ENCODE data around the gene BCAP31.
"Not testable (repeated sequence)": the region's sequence is repeated elsewhere in the genome, so short reads cannot be mapped to it uniquely, and the experiment has no call there.

BCAP31 gene

DNA sequence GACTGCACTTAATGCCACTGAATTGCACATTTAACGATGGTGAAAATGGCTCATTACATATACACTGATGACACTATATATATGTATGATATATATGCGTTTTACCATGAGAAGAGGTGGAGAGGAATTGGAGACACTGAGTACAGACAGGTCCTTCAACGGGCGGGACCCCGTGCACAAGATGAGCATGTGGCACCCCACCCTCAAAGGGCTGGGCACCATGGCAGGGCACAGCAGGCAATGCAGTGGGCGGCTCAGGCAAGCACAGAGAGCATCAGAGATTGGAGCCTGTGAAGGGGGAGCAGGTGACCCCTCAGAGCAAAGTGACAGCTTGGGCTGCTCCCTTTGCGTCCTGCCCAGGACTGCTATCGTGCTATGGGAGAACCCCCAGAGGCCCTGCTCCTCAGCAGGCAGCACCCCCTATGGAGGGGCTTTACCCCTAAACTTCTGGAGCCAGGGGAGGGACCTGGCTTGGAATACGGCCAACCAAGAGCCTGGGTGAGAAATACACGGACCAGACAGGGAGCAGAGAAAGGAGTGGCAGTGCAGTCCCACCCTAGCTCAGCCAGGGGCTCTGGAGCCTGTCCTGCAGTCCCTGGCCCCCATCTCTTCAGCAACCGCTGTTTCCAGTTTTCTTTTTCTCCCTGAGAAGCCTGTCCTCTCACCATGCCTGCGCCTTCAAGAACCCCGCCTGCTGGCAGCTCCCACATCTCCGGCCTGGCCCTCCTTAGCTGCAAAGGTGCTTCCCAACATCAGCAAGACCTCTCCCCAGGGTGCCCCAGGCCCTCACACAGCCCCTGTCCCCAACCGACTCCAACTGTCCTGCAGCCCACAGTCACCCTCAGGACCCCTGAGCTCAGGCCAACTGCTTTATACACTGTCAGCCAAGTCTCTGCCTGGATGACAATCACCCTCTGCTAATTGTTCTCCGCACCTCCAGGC, 26.0 kb downstream of the BCAP31 start:
- H3K9ac ChIP-seq (ENCODE audit: low read depth, low read length): no peak overlapping the region
- peaks cover 16% of the 10 kb centered on the region; the same call in 1 of the 2 replicates for H3K9me3 ChIP-seq (ENCODE audit: control insufficient read depth, insufficient read depth, low read length)
- no peak overlapping the region for H3K4me3 ChIP-seq (ENCODE audit: low read depth, low read length)
- H3K27me3 ChIP-seq (ENCODE audit: control insufficient read depth, insufficient read depth, low read length): no peaks in the 10 kb centered on the region
- no peak overlapping the region for H3K27ac ChIP-seq (ENCODE audit: low read depth, low read length)
- H3K4me1 ChIP-seq (ENCODE audit: control insufficient read depth, insufficient read depth, low read length): no peaks in the 10 kb centered on the region
- H3K36me3 ChIP-seq (ENCODE audit: control insufficient read depth, insufficient read depth, low read length): peaks cover 33% of the 10 kb centered on the region

DNA sequence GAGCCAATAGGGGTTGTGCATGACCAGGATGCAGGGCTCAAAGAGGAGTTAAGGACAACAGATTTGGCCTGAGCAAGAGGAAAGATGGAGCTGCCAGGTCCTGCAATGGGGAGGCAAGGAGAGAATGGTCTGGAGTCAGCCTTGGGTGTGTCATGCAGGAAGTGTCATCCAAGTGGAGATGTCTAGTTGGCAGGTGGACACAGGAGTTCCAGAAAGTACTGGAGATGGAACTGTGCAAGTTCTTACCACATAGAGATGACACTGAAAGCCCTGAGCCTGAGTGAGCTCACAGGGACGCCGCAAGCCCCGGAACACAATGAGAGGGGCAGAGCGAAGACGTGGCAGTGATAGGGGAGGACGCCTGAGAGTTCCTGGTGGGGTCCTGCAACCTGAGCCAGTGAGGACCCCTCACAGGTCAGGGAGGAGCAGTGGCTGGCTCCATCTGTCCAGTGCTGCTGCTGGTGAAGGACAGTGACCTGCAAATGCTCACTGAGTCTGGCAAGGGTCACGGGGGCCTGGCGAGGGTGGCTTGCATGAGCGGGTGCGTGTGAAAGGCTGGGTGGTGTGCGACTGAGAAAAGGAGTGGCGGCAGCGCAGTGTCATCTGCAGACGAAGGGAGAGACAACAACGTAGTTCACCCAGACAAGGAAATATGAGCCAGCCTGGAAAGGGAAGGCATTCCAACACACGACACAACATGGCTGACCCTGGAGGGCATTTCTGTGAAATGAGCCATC, 27.0 kb downstream of the BCAP31 start:
- H3K36me3 ChIP-seq (ENCODE audit: control insufficient read depth, insufficient read depth, low read length): peaks cover 32% of the 10 kb centered on the region
- H3K4me3 ChIP-seq (ENCODE audit: low read depth, low read length); H3K9ac ChIP-seq (ENCODE audit: low read depth, low read length); H3K27ac ChIP-seq (ENCODE audit: low read depth, low read length); H3K4me1 ChIP-seq (ENCODE audit: control insufficient read depth, insufficient read depth, low read length); H3K27me3 ChIP-seq (ENCODE audit: control insufficient read depth, insufficient read depth, low read length): not testable (repeated sequence)
- peaks cover 12% of the 10 kb centered on the region; the same call in 1 of the 2 replicates for H3K9me3 ChIP-seq (ENCODE audit: control insufficient read depth, insufficient read depth, low read length)

DNA sequence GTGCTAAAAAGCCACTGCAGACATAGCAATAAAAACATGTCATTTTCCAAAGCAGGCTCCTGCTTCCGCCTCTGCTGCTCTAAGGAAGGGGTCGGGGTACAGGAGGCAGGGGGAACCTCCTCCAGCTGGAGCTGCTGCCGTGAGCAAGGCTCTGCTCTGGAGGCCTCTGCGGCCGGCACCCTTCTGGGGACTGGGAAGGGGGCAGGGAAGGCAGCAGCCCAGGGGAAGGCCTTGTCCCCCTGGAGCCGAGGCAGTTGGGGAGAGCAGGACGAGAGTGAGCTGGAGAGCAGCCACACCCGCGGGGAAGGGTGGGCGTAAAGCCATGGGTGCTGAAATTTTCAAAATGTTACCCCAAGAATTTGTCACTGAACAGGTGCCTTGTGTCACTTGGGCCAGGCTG, 27.6 kb downstream of the BCAP31 start:
- H3K27ac ChIP-seq (ENCODE audit: low read depth, low read length): not testable (repeated sequence)
- peaks cover 28% of the 10 kb centered on the region for H3K36me3 ChIP-seq (ENCODE audit: control insufficient read depth, insufficient read depth, low read length)

DNA sequence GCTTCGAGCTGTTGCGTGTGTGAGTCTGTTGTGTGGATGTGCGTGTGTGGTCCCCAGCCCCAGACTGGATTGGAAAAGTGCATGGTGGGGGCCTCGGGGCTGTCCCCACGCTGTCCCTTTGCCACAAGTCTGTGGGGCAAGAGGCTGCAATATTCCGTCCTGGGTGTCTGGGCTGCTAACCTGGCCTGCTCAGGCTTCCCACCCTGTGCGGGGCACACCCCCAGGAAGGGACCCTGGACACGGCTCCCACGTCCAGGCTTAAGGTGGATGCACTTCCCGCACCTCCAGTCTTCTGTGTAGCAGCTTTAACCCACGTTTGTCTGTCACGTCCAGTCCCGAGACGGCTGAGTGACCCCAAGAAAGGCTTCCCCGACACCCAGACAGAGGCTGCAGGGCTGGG, 28.1 kb downstream of the BCAP31 start:
- H3K4me3 ChIP-seq (ENCODE audit: low read depth, low read length): no peak overlapping the region
- no peaks in the 10 kb centered on the region for H3K27me3 ChIP-seq (ENCODE audit: control insufficient read depth, insufficient read depth, low read length)

More for the DNA sequence above, 27.6 kb downstream of the BCAP31 start:
- H3K9me3 ChIP-seq (ENCODE audit: control insufficient read depth, insufficient read depth, low read length): peaks cover 14% of the 10 kb centered on the region; the same call in 1 of the 2 replicates
- not testable (repeated sequence) for H3K9ac ChIP-seq (ENCODE audit: low read depth, low read length); H3K27me3 ChIP-seq (ENCODE audit: control insufficient read depth, insufficient read depth, low read length); H3K4me1 ChIP-seq (ENCODE audit: control insufficient read depth, insufficient read depth, low read length); H3K4me3 ChIP-seq (ENCODE audit: low read depth, low read length)

DNA sequence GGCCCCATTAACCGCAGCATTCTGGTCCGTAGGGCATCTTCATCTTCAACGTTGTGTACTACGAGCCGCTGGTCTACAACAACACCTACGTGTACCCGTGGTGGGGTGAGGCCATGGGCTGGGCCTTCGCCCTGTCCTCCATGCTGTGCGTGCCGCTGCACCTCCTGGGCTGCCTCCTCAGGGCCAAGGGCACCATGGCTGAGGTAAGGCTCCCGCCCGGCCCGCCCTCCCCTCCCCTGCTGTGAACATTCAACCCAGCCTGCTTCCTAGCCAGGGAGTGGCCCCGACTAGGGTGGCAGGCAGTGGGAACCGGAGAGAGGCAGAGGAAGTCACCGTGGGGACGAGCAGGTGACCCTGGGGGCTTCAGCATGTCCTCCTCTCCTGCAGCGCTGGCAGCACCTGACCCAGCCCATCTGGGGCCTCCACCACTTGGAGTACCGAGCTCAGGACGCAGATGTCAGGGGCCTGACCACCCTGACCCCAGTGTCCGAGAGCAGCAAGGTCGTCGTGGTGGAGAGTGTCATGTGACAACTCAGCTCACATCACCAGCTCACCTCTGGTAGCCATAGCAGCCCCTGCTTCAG, 29.4 kb downstream of the BCAP31 start:
- Histone ChIP-seq H3K27ac (ENCODE audit: low read depth, low read length) (no peak overlapping the region), H3K4me3 (ENCODE audit: low read depth, low read length) (no peak overlapping the region), H3K36me3 (ENCODE audit: control insufficient read depth, insufficient read depth, low read length) (peaks cover 31% of the 10 kb centered on the region), H3K27me3 (ENCODE audit: control insufficient read depth, insufficient read depth, low read length) (no peaks in the 10 kb centered on the region), H3K9me3 (ENCODE audit: control insufficient read depth, insufficient read depth, low read length) (peaks cover 10% of the 10 kb centered on the region; the same call in 1 of the 2 replicates), H3K9ac (ENCODE audit: low read depth, low read length) (no peak overlapping the region), H3K4me1 (ENCODE audit: control insufficient read depth, insufficient read depth, low read length) (no peaks in the 10 kb centered on the region)

More for the DNA sequence above, 28.1 kb downstream of the BCAP31 start:
- Histone ChIP-seq H3K9ac (ENCODE audit: low read depth, low read length) (no peak overlapping the region), H3K9me3 (ENCODE audit: control insufficient read depth, insufficient read depth, low read length) (peaks cover 14% of the 10 kb centered on the region; the same call in 1 of the 2 replicates), H3K27ac (ENCODE audit: low read depth, low read length) (no peak overlapping the region), H3K4me1 (ENCODE audit: control insufficient read depth, insufficient read depth, low read length) (no peaks in the 10 kb centered on the region), H3K36me3 (ENCODE audit: control insufficient read depth, insufficient read depth, low read length) (peaks cover 28% of the 10 kb centered on the region)

DNA sequence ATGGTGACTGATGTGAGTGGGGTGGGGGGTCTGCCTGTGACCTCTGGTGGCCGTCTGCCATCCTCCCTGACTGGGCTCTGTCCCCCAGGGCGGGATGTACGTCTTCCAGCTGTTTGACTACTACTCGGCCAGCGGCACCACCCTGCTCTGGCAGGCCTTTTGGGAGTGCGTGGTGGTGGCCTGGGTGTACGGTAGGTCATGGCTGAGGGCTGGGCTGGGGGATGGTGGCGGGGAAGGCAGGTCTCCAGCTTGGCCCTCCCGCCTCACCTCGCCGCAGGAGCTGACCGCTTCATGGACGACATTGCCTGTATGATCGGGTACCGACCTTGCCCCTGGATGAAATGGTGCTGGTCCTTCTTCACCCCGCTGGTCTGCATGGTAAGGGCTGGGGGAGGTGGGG, 29.9 kb downstream of the BCAP31 start:
- not testable (repeated sequence) for H3K27me3 ChIP-seq (ENCODE audit: control insufficient read depth, insufficient read depth, low read length); H3K4me3 ChIP-seq (ENCODE audit: low read depth, low read length); H3K4me1 ChIP-seq (ENCODE audit: control insufficient read depth, insufficient read depth, low read length); H3K9ac ChIP-seq (ENCODE audit: low read depth, low read length); H3K27ac ChIP-seq (ENCODE audit: low read depth, low read length)
- Histone ChIP-seq H3K36me3 (ENCODE audit: control insufficient read depth, insufficient read depth, low read length) (peaks cover 31% of the 10 kb centered on the region), H3K9me3 (ENCODE audit: control insufficient read depth, insufficient read depth, low read length) (peaks cover 13% of the 10 kb centered on the region; the same call in 1 of the 2 replicates)

DNA sequence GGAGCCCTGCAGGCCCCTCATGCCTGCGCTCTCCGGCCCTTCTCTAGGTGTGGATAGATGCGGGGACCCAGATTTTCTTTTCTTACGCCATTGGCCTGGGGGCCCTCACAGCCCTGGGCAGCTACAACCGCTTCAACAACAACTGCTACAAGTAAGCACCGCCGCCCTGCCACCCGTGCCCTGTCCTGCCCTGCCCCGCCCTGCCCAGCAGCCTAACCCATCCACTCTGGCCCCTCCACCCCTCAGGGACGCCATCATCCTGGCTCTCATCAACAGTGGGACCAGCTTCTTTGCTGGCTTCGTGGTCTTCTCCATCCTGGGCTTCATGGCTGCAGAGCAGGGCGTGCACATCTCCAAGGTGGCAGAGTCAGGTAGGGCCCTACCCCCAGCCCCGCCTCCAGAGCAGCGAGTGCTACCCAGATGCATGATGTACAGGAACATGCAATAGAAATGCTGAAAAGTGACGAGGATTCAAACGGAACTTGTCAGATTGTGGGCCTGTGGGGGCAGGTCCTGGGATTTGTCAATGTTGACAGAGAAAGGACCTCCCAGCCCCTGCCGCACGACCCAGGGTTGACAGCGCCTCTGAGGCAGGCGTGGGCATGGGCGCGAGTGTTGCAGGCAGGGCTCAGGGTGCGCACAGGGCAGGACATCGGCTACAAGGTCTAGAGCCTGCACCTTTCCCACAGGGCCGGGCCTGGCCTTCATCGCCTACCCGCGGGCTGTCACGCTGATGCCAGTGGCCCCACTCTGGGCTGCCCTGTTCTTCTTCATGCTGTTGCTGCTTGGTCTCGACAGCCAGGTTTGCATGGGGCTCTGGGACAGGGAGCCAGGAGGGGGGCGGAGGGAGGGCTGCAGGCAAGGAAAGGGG, 30.7 kb downstream of the BCAP31 start:
- Histone ChIP-seq H3K27ac (ENCODE audit: low read depth, low read length) (no peak overlapping the region), H3K9ac (ENCODE audit: low read depth, low read length) (no peak overlapping the region), H3K27me3 (ENCODE audit: control insufficient read depth, insufficient read depth, low read length) (no peaks in the 10 kb centered on the region), H3K4me1 (ENCODE audit: control insufficient read depth, insufficient read depth, low read length) (no peaks in the 10 kb centered on the region), H3K36me3 (ENCODE audit: control insufficient read depth, insufficient read depth, low read length) (peaks cover 31% of the 10 kb centered on the region), H3K9me3 (ENCODE audit: control insufficient read depth, insufficient read depth, low read length) (peaks cover 13% of the 10 kb centered on the region; the same call in 1 of the 2 replicates), H3K4me3 (ENCODE audit: low read depth, low read length) (no peak overlapping the region)

DNA sequence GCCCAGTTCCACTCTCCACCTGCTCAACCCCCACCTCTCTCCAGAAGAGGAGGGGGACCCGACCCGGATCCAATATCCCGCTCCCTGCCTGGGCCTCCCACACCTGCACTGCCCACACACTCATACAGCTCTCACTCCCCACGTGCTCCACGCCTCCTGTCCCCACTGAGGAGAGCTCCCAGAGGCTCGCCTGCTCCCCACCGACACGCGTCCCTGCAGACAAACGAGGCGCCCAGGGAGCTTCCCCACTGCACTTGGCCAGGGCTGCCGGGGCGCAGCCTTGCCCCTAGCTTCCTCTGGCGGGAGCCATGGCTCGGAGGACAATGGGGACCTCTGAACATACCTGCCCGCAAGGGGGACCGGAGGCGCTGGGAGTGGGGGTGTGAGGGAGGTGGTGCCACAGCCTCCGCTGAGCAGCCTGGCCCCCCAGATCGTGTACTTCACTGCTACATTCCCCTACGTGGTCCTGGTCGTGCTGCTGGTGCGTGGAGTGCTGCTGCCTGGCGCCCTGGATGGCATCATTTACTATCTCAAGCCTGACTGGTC, 31.5 kb downstream of the BCAP31 start:
- H3K27me3 ChIP-seq (ENCODE audit: control insufficient read depth, insufficient read depth, low read length): no peaks in the 10 kb centered on the region
- H3K9me3 ChIP-seq (ENCODE audit: control insufficient read depth, insufficient read depth, low read length): peaks cover 13% of the 10 kb centered on the region; the same call in 1 of the 2 replicates
- no peaks in the 10 kb centered on the region for H3K4me1 ChIP-seq (ENCODE audit: control insufficient read depth, insufficient read depth, low read length)
- no peak overlapping the region for H3K27ac ChIP-seq (ENCODE audit: low read depth, low read length)
- peaks cover 31% of the 10 kb centered on the region for H3K36me3 ChIP-seq (ENCODE audit: control insufficient read depth, insufficient read depth, low read length)
- H3K9ac ChIP-seq (ENCODE audit: low read depth, low read length): no peak overlapping the region
- no peak overlapping the region for H3K4me3 ChIP-seq (ENCODE audit: low read depth, low read length)

DNA sequence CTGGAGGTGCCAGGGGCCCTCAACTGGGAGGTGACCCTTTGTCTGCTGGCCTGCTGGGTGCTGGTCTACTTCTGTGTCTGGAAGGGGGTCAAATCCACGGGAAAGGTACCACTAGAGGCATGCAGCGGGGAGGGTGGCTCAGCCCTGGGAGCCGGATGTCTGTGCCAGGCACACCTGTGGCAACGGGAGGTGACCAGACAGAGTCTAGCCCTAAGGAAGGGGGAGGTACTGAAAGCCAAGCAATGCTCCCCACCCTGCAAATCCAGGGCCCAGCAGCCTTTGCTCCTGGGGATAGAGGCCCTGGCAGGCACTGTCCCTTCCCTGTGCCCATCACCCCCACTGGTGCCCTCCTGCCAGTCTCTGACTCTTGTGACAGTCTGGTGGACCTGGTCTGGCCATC, 32.2 kb downstream of the BCAP31 start:
- Histone ChIP-seq H3K9ac (ENCODE audit: low read depth, low read length) (no peak overlapping the region), H3K4me3 (ENCODE audit: low read depth, low read length) (no peak overlapping the region), H3K4me1 (ENCODE audit: control insufficient read depth, insufficient read depth, low read length) (no peaks in the 10 kb centered on the region), H3K27ac (ENCODE audit: low read depth, low read length) (no peak overlapping the region), H3K36me3 (ENCODE audit: control insufficient read depth, insufficient read depth, low read length) (peaks cover 31% of the 10 kb centered on the region), H3K27me3 (ENCODE audit: control insufficient read depth, insufficient read depth, low read length) (no peaks in the 10 kb centered on the region), H3K9me3 (ENCODE audit: control insufficient read depth, insufficient read depth, low read length) (peaks cover 10% of the 10 kb centered on the region; the same call in 1 of the 2 replicates)

Data from HUES48 (cell line).